ENCODE data around the gene CP.
"Not testable (repeated sequence)": the region's sequence is repeated elsewhere in the genome, so short reads cannot be mapped to it uniquely, and the experiment has no call there.

Gene CP

DNA sequence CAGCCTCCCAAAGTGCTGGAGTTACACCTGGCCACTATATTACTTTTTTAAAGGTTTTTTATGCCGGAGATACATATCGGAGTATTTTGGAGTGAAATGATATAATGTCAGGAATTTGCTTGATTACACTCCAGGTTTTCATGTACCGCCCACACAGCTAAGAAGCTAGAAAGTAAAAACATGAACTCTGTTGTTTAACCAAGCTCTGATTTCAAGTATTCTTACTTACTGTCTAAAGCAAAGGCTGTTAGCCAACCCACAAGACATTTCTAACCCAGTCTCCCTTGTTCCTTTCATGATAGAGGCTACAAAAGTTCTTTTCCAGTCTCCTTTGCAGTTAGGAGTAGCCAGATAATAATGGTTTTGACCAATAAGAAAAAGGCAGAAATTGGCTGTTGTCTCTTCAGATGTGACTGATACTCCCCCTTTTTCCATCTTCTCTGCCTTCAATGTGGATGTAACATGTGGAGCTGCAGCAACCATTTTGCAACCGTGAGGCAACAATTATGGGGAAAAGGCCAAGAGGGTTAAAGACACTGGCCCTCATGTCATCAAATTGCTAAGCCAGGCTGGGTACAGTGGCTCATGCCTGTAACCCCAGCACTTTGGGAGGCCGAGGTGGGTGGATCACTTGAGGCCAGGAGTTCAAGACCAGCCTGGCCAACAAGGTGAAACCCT, 6.1 kb upstream of the CP start:
- no peak for DNase-seq (ENCODE audit: low read depth)

- no peak for DNase-seq (ENCODE audit: low read depth)
Measured at GRCh38 chr3:149226776-149227175, 5.1 kb upstream of the CP start.

DNA sequence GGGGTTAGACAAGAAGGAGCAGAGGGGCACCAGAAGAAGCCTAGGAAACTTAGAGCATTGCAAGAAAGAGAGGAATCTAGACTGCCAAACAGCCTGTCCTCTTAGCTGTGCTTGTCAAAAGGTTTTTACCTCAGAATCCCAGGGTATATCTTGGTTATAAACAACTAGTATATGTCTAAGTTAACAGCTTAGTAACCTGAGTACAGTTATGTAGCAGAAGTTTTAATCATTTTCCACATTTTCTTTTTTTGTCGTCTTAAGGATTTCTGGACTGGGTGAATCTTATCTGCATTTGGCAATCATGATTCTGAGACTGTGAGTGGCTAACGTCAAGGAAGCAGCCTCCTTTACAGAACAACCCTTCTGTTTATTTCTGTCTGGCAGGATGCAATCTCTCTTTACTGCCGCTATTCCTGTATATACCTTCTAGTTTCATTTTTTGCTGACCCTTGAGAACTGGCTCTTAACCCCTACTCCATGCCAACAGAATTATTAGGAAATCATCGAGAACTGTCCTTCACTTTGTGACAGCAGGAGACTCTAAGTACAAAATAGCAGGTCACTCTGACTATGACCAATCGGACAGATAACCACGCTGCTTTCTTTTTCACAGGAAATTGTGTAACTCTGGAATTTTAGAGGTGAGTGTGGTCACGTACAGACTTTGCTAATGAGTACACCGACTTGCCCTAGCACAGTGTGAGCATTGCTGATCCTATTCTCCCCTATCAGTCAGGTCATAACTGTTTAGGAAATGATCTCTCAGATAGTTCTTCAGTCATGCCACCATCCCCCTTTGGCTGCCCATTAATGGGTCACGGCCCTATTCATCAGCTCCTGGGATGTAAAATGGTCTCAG, 3.3 kb upstream of the CP start:
- DNase-seq (ENCODE audit: low read depth): peak; percentile 94

DNA sequence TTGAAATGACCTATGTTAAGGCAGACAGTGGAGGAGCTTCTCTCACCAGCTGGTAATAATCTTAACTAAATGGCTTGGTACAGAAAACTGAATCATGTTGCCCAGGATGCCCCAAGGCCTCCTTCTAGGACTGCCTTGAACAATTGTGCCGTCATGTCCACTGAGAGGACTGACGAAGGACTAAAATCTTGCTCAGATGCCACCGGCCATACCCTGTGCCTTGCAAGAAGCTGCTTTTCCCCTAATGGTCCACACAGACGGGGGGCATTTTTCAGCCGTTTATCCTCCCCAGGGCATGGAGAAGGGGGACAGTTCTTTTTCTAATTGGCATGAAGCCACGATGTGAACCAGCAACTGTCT, 1.8 kb upstream of the CP start:
- DNase-seq (ENCODE audit: low read depth): no peak

GRCh38 chr3:149219380-149220121, 2.1 kb downstream of the CP start:
- DNase-seq (ENCODE audit: low read depth): not testable (repeated sequence)

DNA sequence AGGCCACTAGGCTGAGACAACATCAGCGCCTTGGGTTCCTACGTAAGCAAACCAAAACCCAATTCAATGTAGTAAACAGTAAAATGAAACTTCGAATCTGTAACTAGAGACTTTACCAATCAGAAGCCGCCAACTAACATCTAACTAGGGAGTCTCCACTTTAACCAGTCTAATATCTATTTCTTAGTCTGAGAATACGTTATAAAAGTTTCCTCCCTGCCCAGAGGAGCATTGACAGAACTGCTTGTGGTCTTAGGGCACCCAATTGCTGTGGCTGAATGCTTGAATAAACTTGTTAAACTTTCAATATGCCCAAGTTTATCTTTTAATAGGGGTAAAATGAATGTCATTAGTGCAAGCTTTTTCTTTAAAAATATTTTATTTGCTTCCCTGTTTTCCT, 4.3 kb downstream of the CP start:
- DNase-seq (ENCODE audit: low read depth): no peak

DNA sequence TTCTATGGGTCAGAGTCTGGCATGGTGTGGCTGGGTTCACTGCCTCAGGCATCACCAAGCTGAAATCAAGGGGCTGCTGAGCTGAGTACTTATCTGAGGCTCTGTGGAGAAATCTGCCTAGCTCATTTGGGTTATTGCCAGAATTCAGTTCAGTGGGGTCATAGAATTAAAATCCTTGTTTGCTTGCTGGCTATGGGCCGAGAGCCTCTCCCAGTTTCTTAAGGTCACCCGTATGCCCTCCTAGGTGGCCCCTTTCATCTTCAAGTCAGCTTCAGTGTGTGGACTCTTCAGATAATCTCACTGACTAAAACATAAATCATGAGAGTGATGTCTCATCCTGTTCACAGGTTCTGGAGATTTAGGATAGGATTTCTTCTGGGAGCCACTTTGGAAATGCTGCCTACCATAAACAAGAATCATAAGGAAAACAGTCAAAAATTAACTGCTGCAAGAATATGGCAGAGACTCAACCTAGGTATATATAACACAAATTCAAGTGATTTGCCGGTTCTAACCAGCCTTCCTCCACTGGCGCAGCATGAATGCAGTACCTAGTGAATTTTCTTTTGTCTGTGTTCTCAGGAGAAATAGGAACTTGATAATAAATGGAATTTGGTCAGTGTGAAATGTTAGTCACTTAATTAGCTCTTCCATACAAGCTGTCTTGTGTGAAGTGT, 5.3 kb downstream of the CP start:
- peak; percentile 48 for DNase-seq (ENCODE audit: low read depth)

DNA sequence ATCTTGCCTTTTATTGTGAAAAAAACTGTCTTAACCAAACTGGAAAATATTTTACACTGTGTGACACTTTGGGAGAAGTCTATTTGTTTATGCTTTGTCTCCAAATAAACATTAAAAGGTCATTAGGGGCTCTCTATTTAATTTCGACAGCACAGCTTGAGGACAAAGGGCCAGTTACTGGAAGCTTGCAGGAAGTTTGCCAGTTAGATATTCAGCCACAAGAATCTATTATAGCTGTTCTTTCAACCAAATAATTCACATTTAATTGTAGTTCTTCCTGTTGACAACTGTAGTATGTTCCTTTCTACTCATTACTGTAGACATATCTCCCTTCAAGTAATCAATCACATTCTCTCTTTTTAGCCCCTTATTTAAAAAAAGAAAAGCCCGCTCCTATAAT, 6.1 kb downstream of the CP start:
- DNase-seq (ENCODE audit: low read depth): no peak

DNA sequence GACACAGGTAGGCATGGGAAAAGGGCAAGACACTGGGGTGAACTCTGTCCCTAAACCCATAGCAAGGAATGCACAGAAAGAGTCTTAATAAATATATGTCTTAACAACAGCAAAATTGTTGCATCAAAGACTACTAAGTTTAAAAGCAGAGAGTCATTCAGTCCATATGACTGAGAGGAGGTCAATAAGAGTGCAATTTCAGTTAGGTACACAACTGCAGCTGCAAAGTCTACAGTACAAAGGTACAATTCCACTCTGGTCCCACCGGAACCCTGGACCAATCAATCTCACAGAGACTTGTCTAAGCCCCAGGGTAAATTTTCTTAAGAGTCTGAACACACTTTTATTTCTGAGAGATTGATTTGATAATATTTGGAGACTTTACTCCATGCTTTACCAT, 6.9 kb downstream of the CP start:
- no peak for DNase-seq (ENCODE audit: low read depth)

- DNase-seq (ENCODE audit: low read depth): no peak
Measured at GRCh38 chr3:149212386-149212785, 9.2 kb downstream of the CP start.

DNA sequence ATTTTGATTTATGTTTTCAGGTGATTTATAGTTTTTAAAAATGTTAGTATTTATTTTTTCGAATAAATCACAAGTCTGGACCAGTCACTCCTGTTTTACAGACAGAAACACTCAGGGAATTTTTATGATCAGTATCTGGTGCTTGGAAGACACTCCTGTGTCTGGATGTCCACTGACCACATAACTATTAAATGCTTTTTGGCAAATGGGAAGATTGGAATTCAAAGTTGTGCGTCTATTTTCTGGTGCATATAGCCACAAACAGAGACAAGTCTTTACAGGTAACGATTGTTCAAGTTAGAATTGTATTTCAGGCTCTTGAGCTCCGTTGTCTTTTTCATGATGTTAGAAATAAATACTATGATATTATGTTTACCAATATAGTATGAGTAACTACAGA, 12.2 kb downstream of the CP start:
- no peak for DNase-seq (ENCODE audit: low read depth)

- no peak for DNase-seq (ENCODE audit: low read depth)
Measured at GRCh38 chr3:149207475-149207874, 14.2 kb downstream of the CP start.

- no peak for DNase-seq (ENCODE audit: low read depth)
Measured at GRCh38 chr3:149204390-149204991, 17.1 kb downstream of the CP start.

DNA sequence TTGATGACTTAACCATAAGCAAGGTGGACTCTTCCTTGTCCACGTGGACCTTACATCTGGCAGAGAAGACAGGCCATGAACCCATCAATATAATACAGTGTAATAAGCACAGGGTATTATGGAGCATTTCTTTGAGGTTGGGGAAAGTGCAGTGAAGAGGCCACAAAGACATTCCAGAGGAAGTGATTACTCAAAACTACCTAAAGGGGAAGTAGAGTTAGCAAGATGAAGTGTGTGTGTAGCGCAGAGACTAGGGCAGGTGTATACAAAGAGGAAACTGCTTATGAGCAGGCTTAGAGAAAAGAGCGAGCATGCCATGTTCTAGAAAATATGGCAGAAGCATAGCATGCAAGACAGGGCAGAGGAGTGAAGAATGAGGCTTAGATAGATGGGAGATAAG, 17.9 kb downstream of the CP start:
- no peak for DNase-seq (ENCODE audit: low read depth)

DNA sequence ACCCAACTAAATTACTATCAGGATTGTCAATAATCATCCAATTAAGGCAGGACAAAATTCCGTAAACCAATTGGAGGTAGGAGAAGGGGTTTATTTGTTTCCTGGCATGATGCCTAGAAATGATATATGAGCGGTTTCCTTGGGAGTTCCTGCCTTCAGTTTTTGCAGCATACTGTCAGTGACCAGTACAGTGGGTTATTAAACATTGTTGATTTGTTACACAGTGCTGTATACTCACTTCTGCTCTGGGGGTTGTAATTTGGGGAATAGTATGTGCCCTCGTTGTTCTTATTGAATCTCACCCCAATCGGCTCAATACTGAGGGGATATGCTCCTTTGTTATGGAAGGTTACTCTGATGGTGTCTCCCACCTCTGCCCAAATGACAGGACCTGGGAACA, 22.2 kb downstream of the CP start:
- DNase-seq (ENCODE audit: low read depth): peak; percentile 39

DNA sequence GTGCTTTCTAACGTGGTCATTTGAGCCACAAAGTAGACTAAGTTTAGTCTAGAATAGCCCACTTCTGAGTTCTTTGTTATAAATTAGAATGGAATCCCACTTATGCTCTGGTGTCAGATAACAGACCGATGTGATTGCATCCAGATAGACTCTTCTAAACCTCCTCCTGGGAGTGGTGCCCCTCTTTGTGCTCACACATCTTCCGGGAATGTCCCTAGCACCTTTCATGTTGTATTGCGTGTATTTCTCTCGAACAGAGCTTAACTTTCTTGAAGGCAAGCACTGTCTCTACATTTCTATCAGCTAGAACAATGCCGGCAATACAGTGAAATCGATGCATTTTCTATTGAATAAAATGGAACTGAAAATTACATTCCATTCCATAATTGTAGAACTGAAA, 23.0 kb downstream of the CP start:
- peak; percentile 48 for DNase-seq (ENCODE audit: low read depth)

DNA sequence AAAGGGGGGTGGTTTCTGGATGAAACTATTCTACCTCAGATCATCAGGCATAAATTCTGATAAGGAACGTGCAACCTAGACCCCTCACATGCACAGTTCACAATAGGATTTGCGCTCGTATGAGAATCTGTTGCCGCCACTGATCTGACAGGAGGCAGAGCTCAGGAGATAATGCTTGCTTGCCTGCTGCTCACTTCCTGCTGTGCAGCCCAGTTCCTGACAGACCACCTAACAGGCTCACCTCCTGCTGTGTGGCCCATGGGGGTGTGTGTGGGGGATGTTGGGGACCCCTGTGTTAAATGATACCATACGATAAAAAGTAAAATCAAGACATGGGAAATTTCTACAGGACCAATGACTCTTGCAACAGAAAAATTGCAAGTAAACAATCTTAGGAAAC, 24.0 kb downstream of the CP start:
- no peak for DNase-seq (ENCODE audit: low read depth)

DNA sequence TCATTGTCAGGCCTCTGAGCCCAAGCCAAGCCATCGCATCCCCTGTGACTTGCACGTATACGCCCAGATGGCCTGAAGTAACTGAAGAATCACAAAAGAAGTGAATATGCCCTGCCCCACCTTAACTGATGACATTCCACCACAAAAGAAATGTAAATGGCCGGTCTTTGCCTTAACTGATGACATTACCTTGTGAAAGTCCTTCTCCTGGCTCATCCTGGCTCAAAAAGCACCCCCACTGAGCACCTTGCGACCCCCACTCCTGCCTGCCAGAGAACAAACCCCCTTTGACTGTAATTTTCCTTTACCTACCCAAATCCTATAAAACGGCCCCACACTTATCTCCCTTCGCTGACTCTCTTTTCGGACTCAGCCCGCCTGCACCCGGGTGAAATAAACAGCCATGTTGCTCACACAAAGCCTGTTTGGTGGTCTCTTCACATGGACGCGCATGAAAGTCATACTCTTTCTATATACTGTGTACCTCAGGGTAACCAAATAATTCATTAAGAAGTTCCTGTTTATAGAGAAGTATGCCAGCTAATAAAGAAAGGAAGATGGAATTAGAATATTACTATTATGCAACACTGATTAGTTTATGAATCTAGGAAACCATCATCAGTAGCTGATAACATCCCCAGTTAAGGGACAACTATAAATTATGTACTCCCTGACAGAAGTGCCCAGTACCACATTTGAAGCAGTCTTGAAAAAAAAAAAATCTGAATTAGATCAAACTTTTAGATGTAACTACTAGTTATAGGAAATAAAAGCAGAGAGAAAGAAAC, 24.6 kb downstream of the CP start:
- DNase-seq (ENCODE audit: low read depth): not testable (repeated sequence)

GRCh38 chr3:149195221-149195620, 26.4 kb downstream of the CP start:
- no peak for DNase-seq (ENCODE audit: low read depth)

- no peak for DNase-seq (ENCODE audit: low read depth)
Measured at GRCh38 chr3:149188494-149188893, 33.1 kb downstream of the CP start.

DNA sequence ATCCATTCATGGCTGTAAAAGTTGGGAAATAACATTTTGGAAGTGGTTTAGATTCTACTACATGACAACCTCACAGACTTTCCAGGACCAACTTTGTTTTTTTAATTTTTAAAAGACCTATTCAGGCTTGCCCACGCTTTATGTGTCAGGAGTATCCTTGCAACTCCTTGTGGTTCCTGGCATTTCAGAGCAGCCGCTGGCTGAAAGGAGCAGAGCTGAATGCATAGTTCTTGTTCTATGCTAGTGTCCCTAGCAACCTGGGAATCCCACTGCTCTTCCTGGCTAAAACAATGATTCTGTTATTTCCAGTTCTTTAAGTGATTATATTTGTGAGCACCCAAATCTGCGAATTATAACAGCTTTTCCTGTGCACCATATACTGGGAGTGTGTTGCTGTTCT, 34.9 kb downstream of the CP start:
- DNase-seq (ENCODE audit: low read depth): no peak
